A549 (cell line): ENCODE measurements around the gene MTG1.

Source experiments
- CHD4 ChIP-seq: fragments of 200-600 bp; sonication (generic); IDR thresholded peaks from 2 replicates; pipeline ENCODE4 v1.6.1; 2016; ENCODE audit warnings: antibody characterized with exemption, mild to moderate bottlenecking, borderline replicate concordance
- CTCF ChIP-seq: fragments of >200 bp; sonication (Bioruptor Twin); formaldehyde crosslinking; IDR thresholded peaks from 3 replicates; pipeline ENCODE4 v1.5.1; 2016
- ELK1 ChIP-seq: fragments of 150-350 bp; IDR thresholded peaks from 2 replicates; pipeline ENCODE4 v1.6.1; 2014; ENCODE audit warnings: low read depth, mild to moderate bottlenecking, low read length
- EP300 ChIP-seq, 2 experiments: fragments of >200 bp; sonication (Bioruptor Twin); formaldehyde crosslinking; IDR thresholded peaks; 2 replicates in 1 of 2; 3 replicates in 1 of 2; pipeline ENCODE4 v1.6.1; 2016 to 2017
- FOSL2 ChIP-seq, 2 experiments: fragments of 450-650 bp in 1 of 2; fragments of >200 bp in 1 of 2; sonication (Bioruptor Twin) in 1 of 2; formaldehyde crosslinking; IDR thresholded peaks; 2 replicates each; pipeline versions ENCODE4 v1.5.0 to v1.6.1; 2016 to 2020; ENCODE audit warnings: mild to moderate bottlenecking in 1 of 2, moderate library complexity in 1 of 2
- FOXS1 ChIP-seq: fragments of 250-450 bp; sonication (Bioruptor Pico); IDR thresholded peaks from 2 replicates; pipeline ENCODE4 v1.5.0; 2020; ENCODE audit warnings: mild to moderate bottlenecking, moderate library complexity
- HMGXB4 ChIP-seq: fragments of 250-450 bp; sonication (Bioruptor Pico); IDR thresholded peaks from 2 replicates; pipeline ENCODE4 v1.5.0; 2021; ENCODE audit warnings: mild to moderate bottlenecking, moderate library complexity, borderline replicate concordance
- HOXA7 ChIP-seq: fragments of 250-450 bp; sonication (Bioruptor Pico); IDR thresholded peaks from 2 replicates; pipeline ENCODE4 v1.5.0; 2020; ENCODE audit warnings: mild to moderate bottlenecking, moderate library complexity
- JUN ChIP-seq, 2 experiments: fragments of >200 bp; sonication (Bioruptor Twin); formaldehyde crosslinking; IDR thresholded peaks; 2 replicates in 1 of 2; 3 replicates in 1 of 2; pipeline ENCODE4 v1.6.1; 2016 to 2017
- POLR2AphosphoS2 ChIP-seq: conservative IDR thresholded peaks from 2 replicates; pipeline ENCODE4 v1.6.1; 2012; ENCODE audit warnings: low read length, improper control_type of control experiment, inconsistent platforms
- RNF2 ChIP-seq: fragments of 200-600 bp; sonication (generic); IDR thresholded peaks from 2 replicates; pipeline ENCODE4 v1.6.1; 2016; ENCODE audit warnings: low read depth, mild to moderate bottlenecking, antibody characterized with exemption, moderate library complexity, borderline replicate concordance
- SMC3 ChIP-seq: fragments of >200 bp; sonication (Bioruptor Twin); formaldehyde crosslinking; IDR thresholded peaks from 3 replicates; pipeline ENCODE4 v1.6.1; 2018; ENCODE audit warnings: inconsistent platforms
- TFCP2L1 ChIP-seq: fragments of 250-450 bp; sonication (Bioruptor Pico); IDR thresholded peaks from 2 replicates; pipeline ENCODE4 v1.5.0; 2021; ENCODE audit warnings: mild to moderate bottlenecking

GRCh38 chr10:133448120-133448519, 54.2 kb downstream of the MTG1 start:
- TF ChIP-seq RNF2 (no peak), FOSL2 (IDR thresholded peaks at IDR 0.05) (no peak), FOSL2 (CRISPR knock-in tag; IDR thresholded peaks at IDR 0.05) (no peak), FOXS1 (CRISPR knock-in tag) (no peak), CHD4 (no peak), CTCF (no peak), JUN (IDR thresholded peaks at IDR 0.05) (no peak), SMC3 (no peak), POLR2AphosphoS2 (no peak), HOXA7 (CRISPR knock-in tag) (no peak), HMGXB4 (CRISPR knock-in tag) (no peak), EP300 (IDR thresholded peaks at IDR 0.05) (no peak), TFCP2L1 (CRISPR knock-in tag) (no peak), ELK1 (no peak)
